OCI-LY1 (cell line): ENCODE measurements around the gene DYNLT2.

Experiments
- EZH2 ChIP-seq: fragments of 200-600 bp; sonication (generic), shearing (Covaris generic); IDR thresholded peaks from 2 replicates; pipeline ENCODE4 v1.8.0; 2017; ENCODE audit warnings: borderline replicate concordance, mixed run types, mild to moderate bottlenecking, antibody characterized with exemption, low read length, moderate library complexity, mixed read lengths
- TF ChIP-seq, protein P1 (sequence below): fragments of 200-600 bp; sonication (generic), shearing (Covaris generic); IDR thresholded peaks from 2 replicates; pipeline ENCODE4 v1.5.1; 2017; ENCODE audit warnings: mild to moderate bottlenecking, antibody characterized with exemption, low read length, moderate library complexity, mixed read lengths

DNA sequence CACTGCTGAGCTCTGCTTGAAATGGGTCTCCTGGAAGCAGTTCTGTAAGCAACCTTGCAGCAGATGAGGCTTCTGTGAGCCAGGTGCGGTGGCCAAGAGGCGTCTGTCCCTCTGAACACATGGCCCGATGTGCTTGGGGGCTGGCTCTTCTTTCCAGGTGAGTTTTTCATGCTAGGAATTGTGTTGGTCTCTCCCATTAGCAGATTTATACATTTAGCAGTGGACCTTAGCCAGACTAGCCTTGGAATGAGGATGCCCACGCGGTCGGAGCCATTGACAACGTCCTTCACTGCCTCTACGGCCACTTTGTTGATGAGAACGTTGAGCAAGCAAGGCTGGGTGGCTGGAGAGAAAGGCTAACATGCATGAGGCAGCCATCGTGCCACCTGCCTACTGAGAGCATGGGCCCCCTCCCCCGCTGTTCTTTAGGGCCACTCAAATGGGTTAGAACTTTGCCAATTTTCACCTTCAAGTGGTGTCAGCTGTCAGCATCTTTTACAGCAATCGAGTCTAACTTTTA is 33.5 kb upstream of the DYNLT2 start:
- TF ChIP-seq, protein P1, sequence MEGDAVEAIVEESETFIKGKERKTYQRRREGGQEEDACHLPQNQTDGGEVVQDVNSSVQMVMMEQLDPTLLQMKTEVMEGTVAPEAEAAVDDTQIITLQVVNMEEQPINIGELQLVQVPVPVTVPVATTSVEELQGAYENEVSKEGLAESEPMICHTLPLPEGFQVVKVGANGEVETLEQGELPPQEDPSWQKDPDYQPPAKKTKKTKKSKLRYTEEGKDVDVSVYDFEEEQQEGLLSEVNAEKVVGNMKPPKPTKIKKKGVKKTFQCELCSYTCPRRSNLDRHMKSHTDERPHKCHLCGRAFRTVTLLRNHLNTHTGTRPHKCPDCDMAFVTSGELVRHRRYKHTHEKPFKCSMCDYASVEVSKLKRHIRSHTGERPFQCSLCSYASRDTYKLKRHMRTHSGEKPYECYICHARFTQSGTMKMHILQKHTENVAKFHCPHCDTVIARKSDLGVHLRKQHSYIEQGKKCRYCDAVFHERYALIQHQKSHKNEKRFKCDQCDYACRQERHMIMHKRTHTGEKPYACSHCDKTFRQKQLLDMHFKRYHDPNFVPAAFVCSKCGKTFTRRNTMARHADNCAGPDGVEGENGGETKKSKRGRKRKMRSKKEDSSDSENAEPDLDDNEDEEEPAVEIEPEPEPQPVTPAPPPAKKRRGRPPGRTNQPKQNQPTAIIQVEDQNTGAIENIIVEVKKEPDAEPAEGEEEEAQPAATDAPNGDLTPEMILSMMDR: no peak
- TF ChIP-seq EZH2: no peak
